ENCODE measurements around the gene ZNF296.

ZNF296 gene

GRCh38 chr19:45051929-45052579, 24.2 kb downstream of the ZNF296 start:
- no peak for DNase-seq

DNA sequence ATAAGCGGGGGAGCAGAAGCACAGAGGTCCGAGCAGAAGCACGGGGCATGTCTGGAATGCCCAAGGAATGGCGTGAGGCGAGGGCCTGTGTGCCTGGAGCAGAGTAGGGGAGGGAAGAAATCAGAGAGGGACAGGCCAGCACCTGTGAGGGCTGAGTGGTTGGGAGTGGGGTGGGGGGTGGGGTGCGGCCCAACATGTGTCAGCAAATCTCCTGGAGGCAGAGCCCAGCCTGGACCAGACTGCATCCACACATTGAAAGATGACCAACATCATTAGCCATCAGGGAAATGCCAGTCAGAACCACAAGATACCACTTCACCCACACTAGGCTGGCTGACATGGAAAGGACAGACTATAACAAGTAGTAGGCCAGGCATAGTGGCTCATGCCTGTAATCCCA, 26.2 kb downstream of the ZNF296 start:
- DNase-seq, result no peak

DNA sequence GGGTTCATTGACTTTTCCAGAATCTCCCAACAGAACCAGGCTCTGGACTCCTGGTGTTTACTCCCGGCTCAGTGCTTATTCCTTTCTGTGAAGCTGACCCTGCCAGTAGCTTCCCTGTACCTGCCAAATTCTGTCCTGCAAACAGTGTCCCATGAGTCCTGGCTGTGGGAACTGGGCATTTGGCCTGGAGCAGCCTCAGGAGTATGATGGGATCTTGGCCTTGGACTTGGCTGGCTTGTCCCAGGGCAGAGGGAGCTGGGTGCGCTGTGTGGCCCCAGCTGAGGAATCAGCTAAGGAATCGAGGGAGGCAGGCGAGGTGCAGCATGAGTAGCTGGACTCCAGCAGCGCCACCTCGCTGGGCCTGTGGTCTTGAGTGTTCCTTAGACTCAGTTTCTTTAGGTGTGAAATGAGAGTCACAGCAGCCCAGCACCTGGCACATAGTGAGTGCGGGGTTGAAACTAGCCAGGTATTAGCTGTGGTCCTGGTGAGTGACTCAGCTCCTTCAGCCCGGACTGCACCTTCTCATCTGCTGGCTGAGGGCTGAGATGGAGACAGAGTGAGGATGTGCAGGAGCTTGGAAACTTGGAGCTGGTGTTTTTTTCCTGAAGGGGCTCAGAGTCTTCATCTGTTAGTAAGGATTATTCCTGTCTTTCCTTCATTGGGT, 27.1 kb downstream of the ZNF296 start:
- no peak for DNase-seq

GRCh38 chr19:45047188-45047797, 29.0 kb downstream of the ZNF296 start:
- no peak for DNase-seq

DNA sequence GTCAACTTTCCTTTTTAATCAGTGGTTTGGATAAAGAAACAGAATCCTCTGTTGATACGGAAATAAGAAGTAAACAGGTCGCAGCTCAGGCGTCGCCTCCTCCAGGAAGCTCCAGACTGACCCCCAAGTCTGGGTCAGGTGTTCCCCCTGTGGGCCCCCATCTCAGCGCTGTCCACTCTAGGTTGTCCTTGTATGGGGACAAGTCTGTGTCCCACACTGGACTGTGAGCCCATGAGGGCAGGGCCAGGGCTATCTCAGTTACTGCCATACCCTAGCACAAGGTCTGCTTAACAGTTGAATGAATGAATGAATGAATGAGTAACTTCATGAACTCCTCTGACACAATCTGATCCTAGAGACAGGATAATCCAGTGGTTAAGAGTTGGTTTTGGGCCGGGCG, 29.9 kb downstream of the ZNF296 start:
- DNase-seq, result no peak

DNA sequence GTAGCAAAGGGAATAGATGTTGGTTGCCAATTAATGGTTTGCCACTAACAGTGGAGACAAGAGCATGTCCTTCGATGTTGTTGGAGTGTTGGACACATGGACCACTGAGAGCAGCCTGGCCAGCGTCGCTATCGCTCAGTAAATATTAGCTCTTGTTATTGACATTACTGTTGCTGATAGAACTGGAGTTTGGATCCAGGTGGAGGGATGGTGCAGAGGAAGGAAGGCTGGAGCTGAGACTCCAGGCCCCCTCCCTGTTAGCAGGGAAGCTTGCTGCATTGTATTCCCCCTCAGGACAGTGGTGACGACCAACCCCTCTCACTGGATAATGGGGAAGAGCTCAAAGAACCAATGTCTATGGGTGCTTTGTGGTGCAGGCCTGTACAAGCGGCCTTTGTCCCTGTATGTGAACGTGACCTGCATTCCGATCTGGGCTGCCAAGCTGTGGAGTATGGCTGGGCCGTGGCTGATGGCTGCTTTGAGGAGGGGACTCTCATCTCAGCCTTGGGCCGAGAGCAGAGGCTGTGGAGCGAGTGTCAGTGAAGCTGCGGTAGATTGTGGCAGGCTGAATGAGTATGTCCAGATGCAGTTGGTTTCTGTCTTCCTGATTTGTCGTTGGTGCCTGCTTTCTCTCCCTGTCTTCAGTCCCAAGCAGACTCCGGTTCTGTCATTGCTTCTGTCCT, 30.5 kb downstream of the ZNF296 start:
- DNase-seq, result no peak

- no peak for DNase-seq
Observed at GRCh38 chr19:45041125-45041524, 35.2 kb downstream of the ZNF296 start.

DNA sequence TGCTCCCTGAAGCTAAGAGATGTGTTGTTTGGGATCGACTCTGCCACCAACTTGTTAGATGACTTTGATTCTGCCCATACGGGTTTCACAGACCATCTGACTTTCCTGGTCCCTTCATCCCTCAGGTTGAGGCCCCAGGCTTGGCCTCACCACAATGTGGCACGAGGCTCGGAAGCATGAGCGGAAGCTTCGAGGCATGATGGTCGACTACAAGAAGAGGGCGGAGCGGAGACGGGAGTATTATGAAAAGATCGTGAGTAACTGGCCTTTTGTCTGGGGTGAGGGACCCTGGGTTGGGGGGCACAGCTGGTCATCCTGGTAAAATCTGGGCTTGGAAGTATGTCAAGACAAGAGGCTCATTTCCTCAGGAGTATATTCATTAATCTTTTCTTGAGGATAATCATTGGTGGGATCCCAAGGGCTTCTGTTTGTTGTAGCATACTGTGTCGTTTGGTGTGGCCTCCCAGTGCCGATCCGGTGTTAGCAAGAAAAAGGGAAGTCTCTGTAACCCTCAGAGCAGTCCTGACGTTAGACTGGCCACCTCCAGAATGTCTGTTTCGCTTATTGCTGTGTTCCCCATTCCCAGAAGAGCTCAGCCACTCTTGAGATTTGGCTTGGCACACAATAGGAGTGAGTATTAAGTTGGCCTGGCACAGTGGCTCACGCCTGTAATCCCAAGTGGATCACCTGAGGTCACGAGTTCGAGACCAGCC, 36.1 kb downstream of the ZNF296 start:
- no peak for DNase-seq

- DNase-seq, result peak; percentile 75
Observed at GRCh38 chr19:45038931-45039893, 37.1 kb downstream of the ZNF296 start, which contains the start of gene CLASRP. TSS of gene CLASRP (plus strand) at chr19:45039045. CDS start at chr19:45040213, 1,168 bp downstream.

- no peak for DNase-seq
Observed at GRCh38 chr19:45037393-45038169, 38.7 kb downstream of the ZNF296 start.

DNA sequence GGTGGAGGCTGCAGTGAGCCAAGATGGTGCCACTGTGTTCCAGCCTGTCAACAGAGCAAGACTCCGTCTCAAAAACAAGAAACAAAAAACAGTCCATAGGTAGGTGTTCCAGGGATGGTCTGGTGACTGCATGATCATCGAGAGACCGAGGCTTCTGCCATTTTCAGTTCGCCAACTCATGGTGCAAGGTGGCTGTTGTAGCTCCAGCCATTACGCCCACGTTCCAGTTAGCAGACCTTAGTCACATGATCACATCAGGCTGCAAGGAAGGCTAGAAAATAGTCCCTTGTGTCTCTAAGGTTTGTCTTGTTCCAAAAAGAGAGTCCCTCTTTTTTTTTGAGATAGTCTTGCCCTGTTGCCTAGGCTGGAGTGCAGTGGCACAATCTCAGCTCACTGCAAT, 40.5 kb downstream of the ZNF296 start:
- DNase-seq, result no peak

- DNase-seq, result no peak
Observed at GRCh38 chr19:45032421-45032820, 43.9 kb downstream of the ZNF296 start.

- DNase-seq, result no peak
Observed at GRCh38 chr19:45030825-45031224, 45.5 kb downstream of the ZNF296 start.

DNA sequence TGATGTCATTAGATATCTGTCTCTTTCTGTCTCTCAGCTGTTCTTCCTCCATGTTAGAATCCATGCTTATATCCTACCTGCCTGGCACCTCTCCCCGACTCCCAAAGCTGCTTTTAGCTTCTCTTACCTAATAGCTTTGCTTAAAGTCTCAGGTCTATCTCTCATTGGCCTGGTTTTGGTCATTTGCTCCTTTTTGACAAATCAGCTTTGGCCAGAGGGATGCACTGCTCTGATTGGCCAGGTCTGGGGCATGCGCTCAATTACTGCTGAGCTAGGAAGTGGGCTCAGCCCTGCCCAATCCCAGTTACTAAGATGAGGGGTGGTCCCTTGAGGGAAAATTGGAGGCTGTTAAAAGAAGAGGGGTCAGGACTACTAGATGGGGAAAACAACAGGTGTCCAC, 48.9 kb downstream of the ZNF296 start:
- no peak for DNase-seq

GRCh38 chr19:45025264-45025663, 51.0 kb downstream of the ZNF296 start:
- no peak for DNase-seq

DNA sequence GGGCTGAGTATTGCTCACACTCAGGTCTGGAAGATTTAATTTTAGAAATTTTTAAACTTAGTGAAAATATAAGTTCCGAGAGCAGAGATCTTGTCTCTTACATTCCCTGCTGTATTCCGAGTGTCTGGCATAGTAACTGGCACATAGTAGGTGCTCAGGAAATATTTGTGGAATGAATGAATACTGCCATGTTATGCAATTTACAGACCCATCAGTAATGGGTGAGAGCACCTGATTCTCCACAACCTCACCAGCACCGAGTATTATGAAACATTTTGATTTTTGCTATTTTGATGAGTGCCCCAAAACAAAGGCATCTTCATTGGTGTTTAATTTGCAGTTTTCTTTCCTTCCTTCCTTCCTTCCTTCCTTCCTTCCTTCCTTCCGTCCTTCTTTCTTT, 53.2 kb downstream of the ZNF296 start:
- no peak for DNase-seq

GRCh38 chr19:45021971-45022370, 54.3 kb downstream of the ZNF296 start:
- DNase-seq, result no peak

Data from NCI-H1092 (cell line).